Renal pelvis (tissue), 4 donors: Measurements from ENCODE around the gene MGAT5B. TPM values are rescaled to one million over a fixed set of nuclear protein-coding genes. Genes with fewer than 3 reads are reported as not detected.
A peak's percentile ranks its signal among the peaks of the same experiment; 100 is the strongest.

Experiments used
- DNase-seq: peaks from one replicate; pipeline ENCODE4 v3.0.0-alpha.2; 2013
- polyA plus RNA-seq, 3 donors: library from polyadenylated mRNA; unstranded; fragments of 120-200 nt; gene quantifications; one replicate each; pipeline ENCODE4 v1.2.1, GENCODE V29; 2013; ENCODE audit not compliant: insufficient read length in 3 of 3

MGAT5B gene
- polyA plus RNA-seq, 3 donors = 2.1 to 2.8 (median 2.7) TPM

- DNase-seq = no peak
Measured at GRCh38 chr17:76878568-76878967, 10.4 kb downstream of the MGAT5B start.

GRCh38 chr17:76879254-76879653 lies 11.1 kb downstream of the MGAT5B start:
- DNase-seq = no peak

GRCh38 chr17:76879691-76880090 lies 11.5 kb downstream of the MGAT5B start:
- DNase-seq = no peak

GRCh38 chr17:76880268-76880667 lies 12.1 kb downstream of the MGAT5B start:
- no peak for DNase-seq

GRCh38 chr17:76880971-76881370 lies 12.8 kb downstream of the MGAT5B start:
- no peak for DNase-seq

GRCh38 chr17:76881408-76881807 lies 13.2 kb downstream of the MGAT5B start:
- DNase-seq = no peak

GRCh38 chr17:76881966-76882365 lies 13.8 kb downstream of the MGAT5B start:
- DNase-seq = no peak

GRCh38 chr17:76883744-76884525 lies 15.7 kb downstream of the MGAT5B start:
- no peak for DNase-seq

GRCh38 chr17:76884995-76885893 lies 17.0 kb downstream of the MGAT5B start:
- peak; percentile 48 for DNase-seq

- DNase-seq = no peak
Measured at GRCh38 chr17:76885894-76886290, 17.7 kb downstream of the MGAT5B start.

- no peak for DNase-seq
Measured at GRCh38 chr17:76886395-76886794, 18.2 kb downstream of the MGAT5B start.

- no peak for DNase-seq
Measured at GRCh38 chr17:76887802-76888201, 19.6 kb downstream of the MGAT5B start.

- no peak for DNase-seq
Measured at GRCh38 chr17:76888661-76889060, 20.5 kb downstream of the MGAT5B start.

GRCh38 chr17:76889323-76889722 lies 21.1 kb downstream of the MGAT5B start:
- no peak for DNase-seq

- DNase-seq = no peak
Measured at GRCh38 chr17:76892329-76892728, 24.1 kb downstream of the MGAT5B start.

GRCh38 chr17:76893623-76894334 lies 25.6 kb downstream of the MGAT5B start:
- DNase-seq = no peak

- no peak for DNase-seq
Measured at GRCh38 chr17:76894842-76895241, 26.6 kb downstream of the MGAT5B start.

GRCh38 chr17:76897023-76897422 lies 28.8 kb downstream of the MGAT5B start:
- no peak for DNase-seq

- no peak for DNase-seq
Measured at GRCh38 chr17:76899414-76899813, 31.2 kb downstream of the MGAT5B start.

- DNase-seq = no peak
Measured at GRCh38 chr17:76900723-76901122, 32.5 kb downstream of the MGAT5B start.

GRCh38 chr17:76901542-76902197 lies 33.5 kb downstream of the MGAT5B start:
- no peak for DNase-seq

GRCh38 chr17:76902476-76902875 lies 34.3 kb downstream of the MGAT5B start:
- DNase-seq = no peak
